Adrenal gland (tissue), 5 donors: Measurements from ENCODE around the gene LARP4B.

Experiments
- CTCF ChIP-seq, 6 experiments: fragments of 450-650 bp in 4 of 6; fragments of 200-600 bp in 2 of 6; sonication (generic) in 1 of 6; IDR thresholded peaks; 1 replicate in 5 of 6; 2 replicates in 1 of 6; pipeline versions ENCODE4 v1.5.1 to v1.8.0; 2016 to 2021; ENCODE audit warnings: antibody characterized with exemption in 6 of 6, mild to moderate bottlenecking in 2 of 6, moderate library complexity in 1 of 6
- POLR2A ChIP-seq, 2 donors: fragments of 450-650 bp; IDR thresholded peaks; one replicate each; pipeline ENCODE4 v1.6.1; 2017; ENCODE audit warnings: antibody characterized with exemption in 2 of 2, mild to moderate bottlenecking in 2 of 2, moderate library complexity in 1 of 2
- donor health status: DM: no; HTN: no; CAD: no.

- TF ChIP-seq CTCF (IDR thresholded peaks at IDR 0.05) (no peak), POLR2A (IDR thresholded peaks at IDR 0.05) (no peak)
Observed at GRCh38 chr10:812787-813186, 118.7 kb downstream of the LARP4B start.
